IMR-90 (cell line): ENCODE measurements around the gene FAM78A. TPM values are rescaled to one million over a fixed set of nuclear protein-coding genes. Genes with fewer than 3 reads are reported as not detected.

ENCODE experiments used
- ATAC-seq: fragments of 200-7000 bp; cut with Tn5 transposase; 2 replicates; pipeline ENCODE4 v1.9.1; 2020; ENCODE audit warnings: low read depth, mild to moderate bottlenecking, moderate library complexity
- BruUV-seq: library from RNA; stranded (reverse); fragments of 400-500 nt; replicated peaks from 2 replicates; lab custom pipeline; 2021; lab: Mats Ljungman, UMichigan
- CTCF ChIA-PET: fragments of 300-600 bp; formaldehyde crosslinking; extraction: SDS; loops from one replicate; lab custom pipeline; 2021; ENCODE audit warnings: antibody characterized with exemption; lab: Yijun Ruan, JAX
- POLR2A ChIA-PET: fragments of 300-600 bp; sonication (Branson Sonifier 250); formaldehyde crosslinking; loops from one replicate; lab custom pipeline; 2022; ENCODE audit warnings: antibody characterized with exemption; ENCODE audit not compliant: unreplicated experiment; lab: Charles Lee
- DNase-seq: peaks from one replicate; pipeline ENCODE4 v3.0.0; 2013
- H2AFZ ChIP-seq: replicated peaks from 2 replicates; pipeline ENCODE3; 2013; ENCODE audit warnings: low read length, mild to moderate bottlenecking; ENCODE audit not compliant: poor library complexity
- H2AK5ac ChIP-seq: 2 replicates; pipeline ENCODE4 v1.6.1; 2013; ENCODE audit warnings: low read depth, low read length, inconsistent platforms
- H2AK9ac ChIP-seq: replicated peaks from 2 replicates; pipeline ENCODE3; 2013; ENCODE audit warnings: mild to moderate bottlenecking, low read depth, low read length, moderate library complexity; ENCODE audit not compliant: poor library complexity
- H2BK120ac ChIP-seq: 2 replicates; pipeline ENCODE4 v1.6.1; 2013; ENCODE audit warnings: low read depth, low read length, inconsistent platforms
- H2BK15ac ChIP-seq: 3 replicates; pipeline ENCODE4 v1.6.1; 2013; ENCODE audit warnings: low read depth, low read length, inconsistent platforms
- H2BK20ac ChIP-seq: 2 replicates; pipeline ENCODE4 v1.6.1; 2013; ENCODE audit warnings: low read depth, mild to moderate bottlenecking, inconsistent platforms, low read length, moderate library complexity
- H2BK5ac ChIP-seq: 2 replicates; pipeline ENCODE4 v1.6.1; 2013; ENCODE audit warnings: mild to moderate bottlenecking, low read depth, low read length, inconsistent platforms; ENCODE audit not compliant: poor library complexity, severe bottlenecking
- H3K14ac ChIP-seq: replicated peaks from 2 replicates; pipeline ENCODE4 v1.6.1; 2013; ENCODE audit warnings: low read depth, low read length, inconsistent platforms
- H3K18ac ChIP-seq: 2 replicates; pipeline ENCODE4 v1.6.1; 2013; ENCODE audit warnings: low read depth, low read length, control low read depth
- H3K23ac ChIP-seq: 2 replicates; pipeline ENCODE4 v1.6.1; 2013; ENCODE audit warnings: low read depth, low read length, inconsistent platforms
- H3K27ac ChIP-seq: 2 replicates; pipeline ENCODE4 v1.5.1; 2013; ENCODE audit warnings: mild to moderate bottlenecking, control low read depth, low read length; ENCODE audit not compliant: insufficient read depth
- H3K27me3 ChIP-seq: 2 replicates; pipeline ENCODE4 v1.6.1; 2013; ENCODE audit warnings: low read length; ENCODE audit not compliant: control insufficient read depth, insufficient read depth
- H3K36me3 ChIP-seq: 2 replicates; pipeline ENCODE4 v1.6.1; 2013; ENCODE audit warnings: low read length, mixed read lengths; ENCODE audit not compliant: control insufficient read depth, insufficient read depth
- H3K4ac ChIP-seq: 2 replicates; pipeline ENCODE4 v1.6.1; 2013; ENCODE audit warnings: low read depth, low read length, inconsistent platforms
- H3K4me1 ChIP-seq: 2 replicates; pipeline ENCODE4 v1.6.1; 2013; ENCODE audit warnings: low read length, mixed read lengths; ENCODE audit not compliant: control insufficient read depth, insufficient read depth
- H3K4me2 ChIP-seq: 2 replicates; pipeline ENCODE4 v1.6.1; 2013; ENCODE audit warnings: low read depth, mild to moderate bottlenecking, control low read depth, low read length, moderate library complexity
- H3K4me3 ChIP-seq: 2 replicates; pipeline ENCODE4 v1.5.1; 2013; ENCODE audit warnings: low read depth, mild to moderate bottlenecking, control low read depth, low read length, moderate library complexity; ENCODE audit not compliant: insufficient read depth
- H3K56ac ChIP-seq: 2 replicates; pipeline ENCODE4 v1.6.1; 2013; ENCODE audit warnings: low read length, inconsistent platforms; ENCODE audit not compliant: insufficient read depth; ENCODE audit errors: extremely low read depth
- H3K79me1 ChIP-seq, 2 experiments: 2 replicates each; pipeline ENCODE4 v1.6.1; 2013; ENCODE audit warnings: low read length in 2 of 2, inconsistent platforms in 1 of 2, low read depth in 1 of 2
- H3K9ac ChIP-seq: 2 replicates; pipeline ENCODE4 v1.6.1; 2013; ENCODE audit warnings: low read depth, low read length, control low read depth
- H3K9me1 ChIP-seq: 2 replicates; pipeline ENCODE4 v1.6.1; 2013; ENCODE audit warnings: low read length, inconsistent platforms; ENCODE audit not compliant: insufficient read depth
- H3K9me3 ChIP-seq: 2 replicates; pipeline ENCODE4 v1.6.1; 2013; ENCODE audit warnings: low read length; ENCODE audit not compliant: control insufficient read depth, insufficient read depth
- H4K20me1 ChIP-seq: 2 replicates; pipeline ENCODE4 v1.6.1; 2013; ENCODE audit warnings: low read length, inconsistent platforms; ENCODE audit not compliant: insufficient read depth
- H4K5ac ChIP-seq: 2 replicates; pipeline ENCODE4 v1.6.1; 2013; ENCODE audit warnings: mild to moderate bottlenecking, low read depth, low read length, control low read depth
- H4K8ac ChIP-seq, 2 experiments: 2 replicates each; pipeline ENCODE4 v1.6.1; 2013; ENCODE audit warnings: low read depth in 2 of 2, low read length in 2 of 2, control low read depth in 1 of 2, inconsistent platforms in 1 of 2
- H4K91ac ChIP-seq: 2 replicates; pipeline ENCODE4 v1.6.1; 2013; ENCODE audit warnings: low read depth, low read length, inconsistent platforms; ENCODE audit not compliant: insufficient read depth
- BHLHE40 ChIP-seq: fragments of 150-350 bp; IDR thresholded peaks from 2 replicates; pipeline ENCODE4 v1.6.1; 2016; ENCODE audit warnings: mild to moderate bottlenecking, low read depth, low read length
- CEBPB ChIP-seq: IDR thresholded peaks from 2 replicates; pipeline ENCODE4 v1.6.1; 2012; ENCODE audit warnings: low read depth, low read length, improper control_type of control experiment
- CHD1 ChIP-seq: IDR thresholded peaks from 2 replicates; pipeline ENCODE4 v1.6.1; 2012; ENCODE audit warnings: low read depth, low read length, improper control_type of control experiment
- CTCF ChIP-seq: conservative IDR thresholded peaks from 2 replicates; pipeline ENCODE4 v1.5.1; 2012; ENCODE audit warnings: mild to moderate bottlenecking, low read depth, low read length, improper control_type of control experiment
- FOS ChIP-seq: fragments of 150-350 bp; IDR thresholded peaks from 2 replicates; pipeline ENCODE4 v1.6.1; 2016; ENCODE audit warnings: low read depth, low read length
- MAFK ChIP-seq: IDR thresholded peaks from 2 replicates; pipeline ENCODE4 v1.6.1; 2012; ENCODE audit warnings: low read depth, low read length, improper control_type of control experiment
- MXI1 ChIP-seq: IDR thresholded peaks from 2 replicates; pipeline ENCODE4 v1.6.1; 2012; ENCODE audit warnings: low read depth, mild to moderate bottlenecking, low read length, moderate library complexity, borderline replicate concordance
- RAD21 ChIP-seq: IDR thresholded peaks from 2 replicates; pipeline ENCODE4 v1.6.1; 2012; ENCODE audit warnings: low read length, improper control_type of control experiment
- RFX5 ChIP-seq: IDR thresholded peaks from 2 replicates; pipeline ENCODE4 v1.8.0; 2012; ENCODE audit warnings: low read depth, mild to moderate bottlenecking, low read length, moderate library complexity
- SMC3 ChIP-seq: fragments of 150-350 bp; IDR thresholded peaks from 2 replicates; pipeline ENCODE4 v1.6.1; 2016; ENCODE audit warnings: low read depth, mild to moderate bottlenecking, antibody characterized with exemption, low read length, moderate library complexity
- WGBS, 2 experiments: methylation state at CpG; one replicate each; pipeline versions ENCODE4 v1.1.5 to v1.1.7; 2013; ENCODE audit warnings: missing lambda C conversion rate in 2 of 2; ENCODE audit not compliant: insufficient read length in 1 of 2; ENCODE audit errors: extremely low coverage in 2 of 2; 5-methylcytosine and 5-hydroxymethylcytosine counted together
- dilution Hi-C: fragments of 300-500 bp; cut with HindIII; formaldehyde crosslinking; loops from one replicate; pipeline ENCODE4 v1.14.3; 2018; ENCODE audit warnings: low sequenced_read_pairs; ENCODE audit not compliant: unreplicated experiment
- in situ Hi-C: fragments of 300-500 bp; cut with MboI; formaldehyde crosslinking; loops from 3 replicates; pipeline ENCODE4 v1.14.3; 2019; ENCODE audit warnings: low sequenced_read_pairs, inconsistent platforms, mixed read lengths
- intact Hi-C: fragments of 100-400 bp; cut with micrococcal nuclease; formaldehyde crosslinking; loops from 2 replicates; pipeline ENCODE4 v1.10.0; 2022
- polyA plus RNA-seq, 3 experiments: library from polyadenylated mRNA; depleted of rRNA; stranded (reverse); fragments of >200 nt; gene quantifications; 2 replicates each; pipeline ENCODE4 v1.2.3, GENCODE V29; 2012; ENCODE audit warnings: low replicate concordance in 1 of 3
- total RNA-seq: library from RNA; depleted of rRNA; stranded (reverse); fragments of >200 nt; gene quantifications from 2 replicates; pipeline ENCODE4 v1.2.3, GENCODE V29; 2012

Gene FAM78A
- total and polyA plus RNA-seq, 2 of the 4 experiments (the other 2 are of a cell fraction): 0.18 to 0.27 TPM

- dilution Hi-C loops (no loop called here), in situ Hi-C loops (no loop called here), intact Hi-C loops (no loop called here)
- Histone ChIP-seq H2AFZ (no peak overlapping the region), H4K20me1 (no peaks in the 10 kb centered on the region; the same call in 1 of the 2 replicates), H2BK5ac (no peak overlapping the region), H2BK20ac (no peak overlapping the region), H3K27ac (no peak overlapping the region), H3K27me3 (no peaks in the 10 kb centered on the region; the same call in 1 of the 2 replicates), H2AK5ac (no peak overlapping the region), H2BK120ac (no peak overlapping the region), H3K4me1 (no peaks in the 10 kb centered on the region), H3K9me3 (no peaks in the 10 kb centered on the region), H3K4me2 (no peak overlapping the region), H3K36me3 (no peaks in the 10 kb centered on the region), H3K14ac (no peak overlapping the region), H3K9me1 (no peaks in the 10 kb centered on the region), H4K91ac (no peak overlapping the region), H3K56ac (no peak overlapping the region), H3K23ac (no peak overlapping the region), H3K9ac (no peak overlapping the region), H3K18ac (no peak overlapping the region), H3K4me3 (no peak overlapping the region), H2BK15ac (no peak overlapping the region), H3K79me1 (no peaks in the 10 kb centered on the region), H3K4ac (no peak overlapping the region), H4K5ac (no peak overlapping the region), H4K8ac (no peak overlapping the region), H2AK9ac (no peak overlapping the region)
- no CpG with 5 or more reads among the region's 9 CpGs for WGBS, 2 experiments
- no TSS peak for BruUV-seq
- DNase-seq (no peak), ATAC-seq (no peak)
- CTCF ChIA-PET: interaction anchor here (0.9 kb wide), 1 partner anchor 285 kb away, joined by 3 read pairs; no protein-coding TSS in a partner anchor
- POLR2A ChIA-PET: no interaction called here
- TF ChIP-seq BHLHE40 (no peak), RFX5 (no peak), MAFK (no peak), RAD21 (no peak), CTCF (no peak), MXI1 (no peak), FOS (no peak), SMC3 (no peak), CEBPB (no peak), CHD1 (no peak)
These were observed 20.1 kb upstream of the FAM78A start for GRCh38 chr9:131296460-131296859.
